Stimulated activated naive CD4-positive, alpha-beta T cell (primary cell): ENCODE data around the gene FRMD1.

ENCODE experiments used
- DNase-seq, 6 experiments: peaks; one replicate each; lab custom pipeline; 2025; lab: John Stamatoyannopoulos, UW

FRMD1 gene

DNA sequence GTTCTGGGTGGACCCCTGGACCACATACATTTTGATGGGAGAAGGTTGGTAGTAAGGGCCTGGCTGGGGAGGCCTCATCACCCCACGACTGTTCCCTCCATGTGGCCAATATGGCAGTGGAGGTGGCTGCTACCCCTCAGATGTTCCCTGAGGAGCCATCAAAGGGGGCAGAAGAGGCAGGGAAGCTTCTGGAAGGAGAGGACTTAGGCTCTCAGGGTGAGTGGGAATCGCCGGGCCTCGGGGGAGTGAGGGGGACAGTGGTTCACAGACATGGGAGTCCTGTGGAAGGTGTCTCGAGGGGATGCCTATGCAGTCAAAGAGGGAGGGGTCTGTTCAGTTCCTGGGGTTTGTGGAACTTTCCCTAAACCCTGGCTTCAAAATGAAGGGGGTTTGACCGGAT, 32.9 kb upstream of the FRMD1 start:
- no peak for DNase-seq

DNA sequence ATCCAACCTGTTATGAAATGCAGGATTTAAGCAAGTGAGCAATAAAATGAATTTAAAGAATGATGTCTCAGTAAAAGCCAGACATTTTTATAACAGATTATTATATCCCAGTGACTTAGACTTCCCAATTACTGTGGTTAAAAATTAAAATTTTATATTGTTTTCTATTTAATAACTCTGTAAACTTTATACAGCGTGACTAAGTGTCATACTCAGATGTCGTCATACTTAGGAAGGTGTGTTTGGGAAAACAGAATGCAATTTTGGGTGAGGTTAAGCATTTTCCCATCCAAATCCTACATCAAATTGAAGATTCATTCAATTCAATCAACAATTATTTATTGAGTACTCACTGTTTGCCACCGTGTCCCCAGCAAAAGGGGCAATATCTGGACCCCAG, 31.4 kb upstream of the FRMD1 start:
- no peak for DNase-seq

DNA sequence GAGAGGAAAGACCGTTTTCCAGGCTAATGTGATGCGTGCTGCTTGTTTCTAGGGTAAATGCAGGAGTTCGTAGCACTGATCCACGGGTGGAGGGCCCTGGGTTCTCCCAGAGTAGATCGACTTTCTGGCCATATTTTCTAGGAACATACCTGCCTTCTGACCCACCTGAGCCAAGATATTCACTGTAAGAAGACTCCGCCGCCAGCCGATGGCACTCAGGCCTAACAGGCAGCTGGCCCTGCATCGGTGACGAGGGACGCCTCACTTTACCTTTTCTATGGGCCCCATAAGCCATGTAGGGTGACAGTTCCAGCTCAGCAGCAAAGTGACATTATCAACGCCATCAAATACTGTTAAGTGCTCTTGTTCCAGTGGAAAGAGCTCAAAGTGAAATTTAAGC, 30.2 kb upstream of the FRMD1 start:
- no peak for DNase-seq

DNA sequence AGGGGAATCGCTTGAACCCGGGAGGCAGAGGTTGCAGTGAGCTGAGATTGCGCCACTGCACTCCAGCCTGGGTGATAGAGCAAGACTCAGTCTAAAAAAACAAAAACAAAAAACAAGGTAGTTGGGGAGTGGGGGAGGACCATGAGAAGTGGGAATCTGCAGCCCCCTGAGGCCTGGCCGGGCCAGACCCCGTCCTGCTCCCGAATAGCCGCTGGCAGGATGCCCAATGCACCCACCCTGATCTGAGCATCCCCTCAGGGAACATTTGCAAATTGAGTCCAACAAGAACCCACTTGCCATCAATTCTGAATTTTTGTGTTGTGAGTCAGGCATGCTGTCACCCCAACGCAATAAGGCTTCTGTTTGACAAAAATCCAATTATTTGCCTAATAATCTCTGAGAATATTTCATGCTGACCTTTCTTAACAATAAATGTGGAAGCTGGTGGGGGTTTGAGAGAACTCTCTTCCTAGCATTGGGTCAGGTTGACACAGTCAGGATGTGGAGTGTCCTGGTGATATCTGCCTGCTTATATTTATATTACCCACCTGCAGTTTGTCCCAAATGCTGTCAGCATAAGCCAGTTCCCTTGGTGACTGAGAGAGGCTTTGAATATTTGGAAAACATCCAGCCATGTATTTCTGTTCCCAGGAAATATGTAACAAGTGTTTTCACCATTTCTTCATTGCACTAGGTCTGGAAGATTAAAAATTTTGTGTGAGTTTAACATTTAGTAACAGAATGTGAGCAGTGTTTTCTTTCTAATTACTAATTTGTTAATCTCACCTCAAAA, 28.4 kb upstream of the FRMD1 start:
- no peak for DNase-seq

DNA sequence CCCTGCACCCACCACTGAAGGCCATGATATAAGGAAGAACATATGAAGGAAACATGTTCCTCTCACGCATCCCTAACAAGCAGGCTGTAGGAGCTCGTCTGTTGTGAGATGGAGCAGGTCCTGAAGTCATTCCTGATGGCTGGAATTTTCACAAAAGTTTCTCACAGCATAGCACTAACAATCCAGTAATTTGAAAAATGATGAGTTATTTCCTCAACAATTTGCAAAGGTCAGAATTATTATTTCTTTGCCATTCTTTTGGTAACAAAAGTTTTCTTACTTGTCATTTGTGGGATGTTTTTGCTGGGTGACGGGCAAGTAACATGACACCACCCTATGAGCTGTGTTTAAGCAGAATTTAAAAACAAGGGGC, 27.6 kb upstream of the FRMD1 start:
- no peak for DNase-seq

DNA sequence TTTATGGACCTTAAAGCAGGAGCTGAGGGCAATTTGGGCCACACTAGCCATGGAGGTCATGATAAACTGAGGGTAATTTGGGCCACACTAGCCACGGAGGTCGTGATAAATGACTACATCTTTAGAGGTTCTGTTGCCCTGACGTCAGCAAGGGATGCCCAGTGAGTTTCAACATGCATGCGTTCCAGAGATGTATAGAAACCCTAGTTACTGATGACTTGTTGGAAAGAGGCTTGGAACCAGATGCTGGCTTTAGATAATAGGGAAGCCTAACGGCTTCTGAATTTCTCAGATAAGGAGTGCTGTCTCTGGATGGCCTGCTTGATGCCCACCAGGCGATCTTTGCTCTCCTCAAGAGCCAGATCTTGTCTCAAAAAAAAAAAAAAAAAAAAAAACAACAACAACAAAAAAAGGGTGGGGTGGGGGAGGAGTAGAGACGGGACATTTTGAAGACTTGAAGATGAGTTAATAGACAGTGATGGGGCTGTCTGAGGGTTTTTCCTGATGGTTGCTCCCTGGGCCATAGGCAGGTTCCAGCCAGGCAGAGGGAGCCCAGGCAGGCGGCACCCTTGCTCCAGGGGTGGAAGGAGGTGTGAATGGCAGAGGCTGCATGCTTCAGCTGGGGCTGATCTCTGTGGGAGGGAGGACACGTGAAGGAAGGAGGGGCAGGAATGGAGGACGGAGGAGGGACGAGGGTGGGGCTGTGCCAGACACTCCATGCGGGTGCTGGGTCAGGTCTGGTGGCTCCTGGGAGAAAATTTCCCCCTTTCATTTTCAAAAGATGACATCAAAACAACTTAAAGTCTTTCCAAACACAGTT, 27.0 kb upstream of the FRMD1 start:
- DNase-seq, result no peak

DNA sequence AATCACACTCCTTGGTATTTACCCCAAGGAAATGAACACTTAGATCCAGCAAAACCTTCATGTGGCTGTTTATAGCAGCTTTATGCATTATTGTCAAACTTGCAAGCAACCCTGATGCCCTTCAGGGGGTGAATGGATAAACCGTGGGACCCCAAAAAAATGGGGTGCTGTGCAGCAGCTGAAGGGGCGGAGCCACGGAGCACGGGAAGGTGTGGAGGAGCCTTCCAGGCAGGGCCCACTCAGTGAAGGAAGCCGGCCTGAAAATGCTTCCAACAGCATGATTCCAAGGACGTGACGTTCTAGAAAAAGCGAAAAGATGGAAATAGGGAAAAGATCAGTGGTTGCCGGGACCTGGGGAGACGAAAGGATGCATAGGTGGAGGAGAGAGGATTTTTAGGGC, 25.6 kb upstream of the FRMD1 start:
- DNase-seq, result no peak

DNA sequence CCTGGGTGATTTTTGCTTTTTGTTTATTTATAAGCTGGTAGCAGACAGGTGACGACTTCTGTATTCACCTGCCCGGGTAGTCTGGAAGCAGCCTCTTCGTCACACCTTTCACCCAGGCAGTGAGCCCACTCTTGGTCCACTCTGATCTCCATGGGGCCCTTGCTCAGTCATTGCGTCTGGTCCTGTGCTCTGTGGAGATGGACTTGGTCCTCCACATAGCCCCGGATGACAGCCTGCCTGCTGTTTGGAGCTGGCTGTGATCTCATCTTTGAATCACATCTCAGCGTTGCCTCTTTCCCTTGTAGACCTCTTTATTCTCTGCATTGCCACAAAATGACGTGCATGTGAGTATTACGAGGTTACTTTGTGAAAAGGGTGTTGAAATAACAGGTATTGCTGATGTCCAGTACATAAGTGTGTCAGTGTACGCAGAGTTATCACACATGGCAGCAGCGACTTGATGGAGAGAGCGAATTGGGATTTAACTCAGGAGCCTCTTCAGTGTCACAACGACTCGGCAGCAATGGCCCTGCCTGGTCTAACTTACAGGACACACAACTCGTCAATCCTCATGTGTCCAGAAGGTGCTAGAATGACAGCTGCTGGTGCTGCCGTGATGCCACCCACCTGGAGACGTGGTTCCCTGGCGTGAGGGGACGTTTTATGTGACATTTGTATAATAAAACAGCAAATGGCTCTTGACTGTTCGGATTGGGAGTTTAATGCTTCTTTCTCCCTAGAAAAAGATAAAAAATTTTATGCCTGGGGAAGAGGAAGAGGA, 24.2 kb upstream of the FRMD1 start:
- DNase-seq, result no peak

DNA sequence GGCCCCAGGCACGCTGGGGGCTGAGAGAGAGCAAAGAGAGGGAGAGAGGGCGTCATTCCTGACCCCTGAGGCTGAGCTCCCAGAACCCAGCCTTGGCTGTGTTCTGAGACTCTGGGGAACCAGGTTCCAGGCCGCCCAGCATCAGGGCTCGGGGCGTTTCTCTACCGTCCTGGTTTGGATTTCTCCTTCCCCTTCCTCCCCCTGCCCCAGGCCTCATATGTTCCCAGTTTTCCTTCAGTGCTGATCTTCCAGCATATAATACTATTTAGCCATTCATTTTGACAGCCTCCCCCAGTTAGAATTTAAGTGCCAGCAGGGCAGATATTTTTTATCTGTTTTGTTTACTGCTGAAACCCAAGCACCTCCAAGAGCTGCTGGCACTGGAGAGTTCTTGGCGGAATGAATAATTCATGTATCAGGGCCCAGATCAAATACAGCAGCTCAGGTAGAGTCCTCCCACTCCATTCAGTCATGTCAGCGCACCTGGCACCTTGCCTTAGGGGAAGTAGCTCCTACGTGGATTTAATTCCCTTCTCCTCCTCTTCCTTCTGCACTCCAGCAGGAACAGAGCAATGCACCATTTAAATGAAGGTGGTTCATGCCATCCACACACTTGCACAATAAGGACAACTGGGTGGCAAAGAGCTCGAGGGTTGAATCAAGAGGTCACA, 23.4 kb upstream of the FRMD1 start:
- no peak for DNase-seq

DNA sequence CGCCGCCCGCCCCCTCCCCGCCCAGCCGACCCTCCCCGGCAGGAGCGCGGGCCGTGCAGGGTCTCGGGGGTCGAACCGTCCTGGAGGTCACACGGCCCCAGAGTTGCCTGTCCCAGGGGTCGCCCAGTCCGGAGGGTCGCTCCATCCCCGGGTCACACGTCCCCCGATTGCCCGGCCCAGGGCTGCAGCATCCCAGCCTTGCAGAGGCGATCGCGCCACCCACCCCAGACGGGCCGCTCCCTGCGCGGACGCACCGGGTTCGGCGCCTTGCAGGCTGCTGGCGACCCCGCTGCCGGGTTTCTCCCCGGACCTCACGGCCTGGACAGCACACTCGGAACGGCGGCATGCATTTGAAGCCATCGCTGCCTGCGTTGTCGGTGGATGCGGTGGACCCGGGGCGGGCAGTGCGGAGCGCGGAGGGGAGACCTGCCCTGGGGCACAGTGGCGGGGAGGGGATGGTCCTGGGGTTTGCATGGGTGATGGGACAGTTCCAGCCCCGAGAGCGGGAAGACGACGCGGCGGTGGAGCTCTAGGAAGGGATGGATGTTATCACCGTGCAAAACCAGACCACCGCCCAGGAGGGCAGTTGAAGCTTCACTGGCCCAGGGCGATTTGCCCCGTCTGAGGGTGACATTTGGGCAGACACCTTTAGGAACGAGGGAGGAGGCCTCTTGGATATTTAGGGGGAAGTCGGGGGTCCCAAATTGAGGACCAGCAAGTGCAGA, 22.7 kb upstream of the FRMD1 start:
- no peak for DNase-seq

DNA sequence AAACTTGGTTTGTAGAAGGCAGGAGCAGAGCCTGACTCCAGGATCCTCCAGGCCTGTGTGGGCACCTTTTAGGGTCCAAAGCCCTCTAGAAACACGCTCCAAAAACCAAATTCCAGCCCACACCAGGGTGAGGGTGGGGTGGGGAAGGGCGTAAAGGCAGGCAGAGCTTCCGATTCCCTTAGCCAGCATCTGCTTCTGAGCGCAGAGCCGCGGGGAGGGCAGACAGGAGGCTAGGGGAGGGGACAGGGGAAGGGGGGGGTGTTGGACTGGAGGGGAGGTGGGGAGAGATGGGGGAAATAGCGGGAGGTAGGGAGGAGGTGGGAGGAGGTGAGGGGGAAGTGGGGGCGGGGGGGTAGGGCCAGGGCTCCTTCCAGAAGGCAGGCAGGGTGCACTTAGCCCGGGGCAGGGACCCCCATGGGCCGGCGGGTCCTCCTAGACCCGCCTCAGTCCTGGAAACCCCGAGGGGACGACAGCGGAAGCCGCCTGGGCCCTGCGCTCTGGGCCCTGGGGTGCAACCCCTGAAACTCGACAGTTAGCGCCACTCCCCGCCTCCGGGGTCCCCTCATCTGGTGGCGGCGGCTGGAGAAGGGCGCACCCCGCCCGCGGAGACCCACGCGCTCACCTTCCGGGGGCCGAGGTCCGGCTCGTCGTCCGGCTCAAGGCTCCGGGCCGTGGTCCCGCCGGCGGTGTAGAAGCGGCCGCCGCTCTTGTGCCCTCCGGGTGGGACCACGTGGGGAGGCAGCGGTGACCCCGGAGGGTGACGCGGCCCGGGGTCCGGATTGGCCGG, 22.0 kb upstream of the FRMD1 start:
- no peak for DNase-seq

DNA sequence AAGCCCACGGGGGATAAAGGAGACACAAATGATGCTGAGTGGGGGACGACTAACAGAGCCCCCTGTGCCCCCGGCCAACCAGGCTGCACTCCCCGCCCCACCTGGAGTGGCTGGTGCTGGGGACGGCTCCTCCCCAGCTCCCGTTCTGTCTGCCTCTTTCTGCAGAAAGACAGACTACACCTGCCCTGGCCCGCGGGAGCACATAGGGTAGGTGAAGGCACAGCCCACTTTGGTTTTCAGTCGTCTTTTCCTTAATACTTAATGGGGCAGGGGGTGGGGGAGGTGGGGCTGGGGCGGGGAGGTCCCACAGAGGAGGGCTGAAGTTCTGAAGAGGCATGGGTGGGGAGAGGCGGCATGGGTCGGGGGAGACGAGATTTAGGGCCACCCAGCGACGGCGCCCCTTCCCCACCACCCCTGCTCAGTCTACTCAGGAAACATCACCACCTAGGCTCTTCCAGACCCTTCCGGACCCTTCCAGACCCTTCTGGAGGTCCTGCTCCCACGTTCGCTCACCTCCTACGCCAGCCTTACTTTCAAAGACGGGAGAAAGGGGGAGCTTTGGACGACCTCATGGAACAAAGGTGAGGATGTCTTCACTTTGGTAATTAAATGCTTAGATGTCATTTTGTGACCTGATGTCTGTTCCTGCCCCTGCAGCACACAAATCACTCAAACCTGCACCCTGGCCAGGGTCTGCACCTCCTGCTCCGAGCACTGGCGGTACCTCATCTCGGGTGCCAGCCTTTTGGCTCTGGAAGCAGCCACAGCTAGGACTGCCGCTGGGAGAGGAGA, 21.2 kb upstream of the FRMD1 start:
- no peak for DNase-seq

DNA sequence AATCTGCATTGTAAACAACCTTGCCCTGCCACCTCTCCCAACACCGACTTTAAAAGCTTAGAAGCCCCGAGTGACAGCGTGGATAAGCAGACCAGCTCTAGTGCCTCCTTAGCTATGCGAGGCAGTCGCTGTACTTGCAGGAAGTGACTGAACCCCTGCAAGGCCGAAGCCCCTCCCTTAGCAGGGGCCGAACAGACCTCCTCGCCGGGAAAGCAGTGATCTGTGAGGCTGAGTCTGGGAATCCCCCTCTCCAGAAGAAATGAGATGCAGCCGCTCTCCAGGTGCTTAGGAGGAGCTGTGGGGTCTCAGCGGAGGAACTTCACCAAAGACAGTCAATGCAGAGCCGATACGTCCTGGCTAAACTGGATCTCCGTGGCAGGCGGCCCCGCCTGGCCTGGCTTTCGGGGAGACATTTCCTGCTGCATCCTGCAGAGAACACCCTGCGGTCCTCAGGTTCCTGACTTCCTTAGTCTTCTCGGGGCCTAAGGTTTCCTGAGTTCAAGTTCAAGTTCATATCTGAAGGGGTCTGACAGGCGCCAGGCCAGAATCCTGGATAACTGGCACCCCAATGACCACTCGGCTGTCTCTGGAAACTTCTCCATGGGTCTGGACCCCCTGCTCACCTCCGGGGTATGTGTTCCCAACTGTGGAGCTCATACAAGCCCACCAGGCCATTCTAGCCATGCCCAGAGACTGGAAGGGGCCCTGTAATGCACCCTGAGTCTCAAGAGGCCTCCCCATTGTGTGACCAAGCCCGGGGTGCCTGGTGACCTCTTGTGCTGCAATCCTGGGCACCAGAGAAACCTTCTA, 20.4 kb upstream of the FRMD1 start:
- DNase-seq, result no peak

DNA sequence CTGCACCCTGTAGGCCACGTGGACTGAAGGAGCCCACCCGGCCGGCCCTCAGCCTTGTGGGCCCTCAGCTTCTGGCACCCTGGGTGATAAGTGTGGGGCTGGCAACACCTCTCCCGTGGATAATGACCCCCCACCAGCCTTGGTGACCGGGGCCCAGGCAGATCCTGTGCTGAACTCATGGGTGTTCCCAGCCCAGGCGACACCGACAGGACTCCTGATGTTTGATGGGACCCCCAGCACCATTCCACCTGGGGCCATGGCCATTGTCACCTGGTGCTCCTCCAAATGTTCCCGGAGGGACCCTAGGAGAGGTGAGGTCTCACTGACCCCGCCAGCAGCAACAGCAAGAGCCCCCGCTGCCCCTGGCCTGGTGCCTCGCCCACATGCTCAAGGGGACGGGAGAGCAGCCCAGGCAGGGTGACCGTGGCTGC, 19.4 kb upstream of the FRMD1 start:
- no peak for DNase-seq

DNA sequence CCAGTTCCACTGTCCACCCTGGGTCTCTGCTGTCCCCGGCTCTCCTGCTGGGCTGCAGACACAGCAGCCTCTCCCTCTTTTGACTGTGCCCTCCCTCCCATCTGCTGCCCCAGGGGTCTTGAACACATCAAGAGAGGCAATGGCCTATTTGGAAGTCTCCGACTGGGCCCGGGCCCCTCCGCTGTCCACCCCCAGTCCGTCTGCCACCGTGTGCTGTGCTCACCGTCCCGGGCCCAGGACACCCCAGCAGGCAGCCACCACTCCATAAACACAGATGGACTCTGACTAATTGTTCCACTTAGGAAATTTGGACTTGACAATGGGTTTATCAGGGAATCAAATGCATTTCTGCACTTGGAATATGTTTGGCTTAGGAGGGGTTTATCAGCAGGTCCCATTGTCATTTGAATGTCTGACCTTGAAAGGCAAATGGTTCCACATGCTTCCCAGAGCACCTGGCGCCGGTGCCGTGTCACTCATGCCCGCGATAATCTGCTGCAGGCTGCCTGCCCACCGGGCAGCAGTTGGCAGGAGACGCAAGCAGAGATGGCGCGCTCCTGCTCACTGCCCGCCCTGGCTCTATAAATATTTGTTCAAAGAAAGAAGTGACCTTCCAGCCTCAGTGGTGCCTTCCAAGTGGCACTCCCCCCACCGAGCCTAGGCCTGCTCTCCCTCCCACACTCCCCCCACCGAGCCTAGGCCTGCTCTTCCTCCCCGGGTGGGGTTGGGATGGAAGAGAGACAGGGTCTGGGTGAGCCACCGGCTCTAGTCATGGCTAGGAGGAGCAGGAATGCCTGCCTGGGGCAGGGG, 18.8 kb upstream of the FRMD1 start:
- no peak for DNase-seq

DNA sequence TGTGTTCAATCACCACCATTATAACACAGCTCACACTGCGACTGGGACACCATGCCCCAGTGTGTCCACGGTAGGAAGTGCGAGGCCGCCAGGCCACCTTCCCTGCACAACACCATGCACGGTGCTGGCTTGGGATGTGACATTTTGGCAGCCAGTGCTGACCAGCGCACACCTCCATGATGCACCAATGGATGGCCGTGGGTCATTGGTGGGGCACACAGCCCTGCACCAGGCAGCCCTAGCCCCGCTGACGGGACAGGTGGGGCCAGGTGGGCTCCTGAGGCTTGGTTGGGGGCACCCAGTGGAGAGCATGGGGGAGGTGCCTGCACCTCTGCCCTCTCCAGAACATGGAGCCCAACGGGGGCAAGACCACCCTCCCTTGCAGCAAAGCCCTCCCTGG, 18.2 kb upstream of the FRMD1 start:
- no peak for DNase-seq

DNA sequence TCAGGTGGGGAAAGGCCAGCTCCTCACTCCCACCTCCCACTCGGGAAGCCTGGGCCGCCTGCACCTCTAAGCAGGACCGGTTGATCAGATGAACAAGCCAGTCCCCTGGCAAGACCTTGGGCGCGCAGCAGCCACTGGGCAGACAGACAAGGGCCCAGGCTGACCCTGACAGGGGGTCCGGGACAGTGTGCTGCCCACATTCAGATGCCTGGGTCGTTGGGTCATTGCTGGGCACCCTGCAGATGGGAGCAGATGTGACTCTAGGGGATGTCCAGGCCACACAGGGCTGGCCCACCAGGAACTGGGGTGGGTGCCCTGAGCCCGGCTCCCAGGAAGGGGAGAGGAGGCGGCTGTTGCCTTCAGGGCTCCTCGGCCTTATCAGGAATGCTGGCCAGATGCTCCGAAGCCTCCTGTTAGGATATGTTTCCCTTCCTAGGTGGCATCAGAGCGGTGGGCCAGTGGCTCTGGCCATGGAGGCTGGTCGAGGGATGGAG, 17.3 kb upstream of the FRMD1 start:
- no peak for DNase-seq

DNA sequence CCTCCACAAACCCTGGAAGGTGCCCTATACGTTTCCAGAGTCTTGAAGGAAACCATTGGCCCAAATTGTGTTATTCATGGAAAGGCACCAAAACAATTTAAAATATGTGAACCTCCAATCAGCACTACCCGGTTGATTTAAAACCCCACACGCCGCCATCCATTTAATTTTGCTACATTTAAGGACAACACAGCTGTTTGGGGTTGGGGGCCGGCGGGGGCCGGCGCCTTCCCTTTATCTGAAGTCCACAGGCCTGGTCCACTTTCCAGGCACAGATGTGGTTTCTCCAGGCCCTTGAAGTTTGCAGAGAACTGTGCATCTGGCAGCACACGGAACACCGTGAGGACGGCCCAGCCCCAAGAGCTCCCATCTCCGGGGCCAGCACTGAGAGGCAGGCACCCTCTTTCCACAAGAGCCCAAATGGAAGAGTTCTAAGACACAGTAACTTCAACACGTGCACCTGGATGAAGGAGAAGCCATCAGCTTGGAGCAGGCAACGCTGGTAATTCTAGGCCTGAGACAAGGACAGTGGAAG, 16.8 kb upstream of the FRMD1 start:
- no peak for DNase-seq
